ENCODE data around the gene ZBTB43. TPM values are rescaled to one million over a fixed set of nuclear protein-coding genes. Genes with fewer than 3 reads are reported as not detected.

The ZBTB43 gene
- total RNA-seq, 1 donor from 2014 or later: 20.3 TPM

GRCh38 chr9:126827227-126827626 lies 22.4 kb downstream of the ZBTB43 start:
- H3K27me3 Mint-ChIP-seq: no peaks in the 10 kb centered on the region
- no peak overlapping the region for H3K4me3 Mint-ChIP-seq
- no peak for TF ChIP-seq CTCF (IDR thresholded peaks at IDR 0.05)
- intact Hi-C loops (cut with micrococcal nuclease): no loop called here
- H3K36me3 Mint-ChIP-seq (ENCODE audit: low read depth): peaks cover 50% of the 10 kb centered on the region
- DNase-seq (no peak), ATAC-seq (ENCODE audit: low read depth) (no peak)
- ChIA-PET POLR2A (no interaction called here), CTCF (no interaction called here)
- H3K4me1 Mint-ChIP-seq: peaks cover 11% of the 10 kb centered on the region
- H3K9me3 Mint-ChIP-seq: no peaks in the 10 kb centered on the region
- no peak overlapping the region for H3K27ac Mint-ChIP-seq

- H3K27me3 Mint-ChIP-seq: no peaks in the 10 kb centered on the region
- H3K36me3 Mint-ChIP-seq (ENCODE audit: low read depth): peaks cover 58% of the 10 kb centered on the region
- H3K9me3 Mint-ChIP-seq: no peaks in the 10 kb centered on the region
- no peak for DNase-seq
- no peak overlapping the region for H3K4me3 Mint-ChIP-seq
- no peak overlapping the region for H3K27ac Mint-ChIP-seq
- peaks cover 23% of the 10 kb centered on the region for H3K4me1 Mint-ChIP-seq
- no peak for TF ChIP-seq CTCF (IDR thresholded peaks at IDR 0.05)
- POLR2A ChIA-PET: no interaction called here
- ATAC-seq (ENCODE audit: low read depth): no peak
- CTCF ChIA-PET: interaction anchor here (0.6 kb wide), 1 partner anchor 124 kb away, joined by 3 read pairs; no protein-coding TSS in a partner anchor
- intact Hi-C loops (cut with micrococcal nuclease): no loop called here
Observed at GRCh38 chr9:126829035-126829434, 24.2 kb downstream of the ZBTB43 start.

- H3K27me3 Mint-ChIP-seq: no peaks in the 10 kb centered on the region
- POLR2A ChIA-PET: interaction anchor here (0.7 kb wide), 1 partner anchor 26 kb away, joined by 3 read pairs; the partner anchor contains the start of gene ZBTB43
- no peak for TF ChIP-seq CTCF (IDR thresholded peaks at IDR 0.05)
- H3K36me3 Mint-ChIP-seq (ENCODE audit: low read depth): peaks cover 55% of the 10 kb centered on the region
- CTCF ChIA-PET: no interaction called here
- no peak overlapping the region for H3K4me3 Mint-ChIP-seq
- H3K9me3 Mint-ChIP-seq: no peaks in the 10 kb centered on the region
- intact Hi-C loops (cut with micrococcal nuclease): no loop called here
- H3K4me1 Mint-ChIP-seq: peaks cover 28% of the 10 kb centered on the region
- DNase-seq (no peak), ATAC-seq (ENCODE audit: low read depth) (no peak)
- no peak overlapping the region for H3K27ac Mint-ChIP-seq
Observed at GRCh38 chr9:126830827-126831226, 26.0 kb downstream of the ZBTB43 start.

- Mint-ChIP-seq H3K4me3 (no peak overlapping the region), H3K27me3 (no peaks in the 10 kb centered on the region), H3K4me1 (peaks cover 32% of the 10 kb centered on the region), H3K9me3 (no peaks in the 10 kb centered on the region), H3K36me3 (ENCODE audit: low read depth) (peaks cover 58% of the 10 kb centered on the region), H3K27ac (no peak overlapping the region)
- ChIA-PET CTCF (no interaction called here), POLR2A (no interaction called here)
- no peak for DNase-seq
- no peak for TF ChIP-seq CTCF (IDR thresholded peaks at IDR 0.05)
- intact Hi-C loops (cut with micrococcal nuclease): no loop called here
- no peak for ATAC-seq (ENCODE audit: low read depth)
Observed at GRCh38 chr9:126832440-126832839, 27.6 kb downstream of the ZBTB43 start.

- DNase-seq (no peak), ATAC-seq (ENCODE audit: low read depth) (no peak)
- H3K9me3 Mint-ChIP-seq: no peaks in the 10 kb centered on the region
- CTCF ChIA-PET: no interaction called here
- TF ChIP-seq CTCF (IDR thresholded peaks at IDR 0.05): no peak
- intact Hi-C loops (cut with micrococcal nuclease): no loop called here
- peaks cover 58% of the 10 kb centered on the region for H3K36me3 Mint-ChIP-seq (ENCODE audit: low read depth)
- no peak overlapping the region for H3K27ac Mint-ChIP-seq
- no peak overlapping the region for H3K4me3 Mint-ChIP-seq
- peaks cover 32% of the 10 kb centered on the region for H3K4me1 Mint-ChIP-seq
- POLR2A ChIA-PET: interaction anchor here (0.6 kb wide), 1 partner anchor 85 kb away, joined by 3 read pairs; no protein-coding TSS in a partner anchor
- no peaks in the 10 kb centered on the region for H3K27me3 Mint-ChIP-seq
Observed at GRCh38 chr9:126833020-126833419, 28.2 kb downstream of the ZBTB43 start.

Data from activated B cell treated with CpG ODN at 0.5 μM for 24 hours (primary cell).